Renal pelvis (tissue), 4 donors: Measurements from ENCODE around the gene PPM1D. TPM values are rescaled to one million over a fixed set of nuclear protein-coding genes. Genes with fewer than 3 reads are reported as not detected.
"Not testable (repeated sequence)": the region's sequence is repeated elsewhere in the genome, so short reads cannot be mapped to it uniquely, and the experiment has no call there.

Source experiments
- DNase-seq: peaks from one replicate; pipeline ENCODE4 v3.0.0-alpha.2; 2013
- polyA plus RNA-seq, 3 donors: library from polyadenylated mRNA; unstranded; fragments of 120-200 nt; gene quantifications; one replicate each; pipeline ENCODE4 v1.2.1, GENCODE V29; 2013; ENCODE audit not compliant: insufficient read length in 3 of 3

Gene PPM1D
- polyA plus RNA-seq, 3 donors = 20.1 to 21.2 (median 20.3) TPM

- no peak for DNase-seq
Measured at GRCh38 chr17:60586288-60586974, 13.6 kb upstream of the PPM1D start.

DNA sequence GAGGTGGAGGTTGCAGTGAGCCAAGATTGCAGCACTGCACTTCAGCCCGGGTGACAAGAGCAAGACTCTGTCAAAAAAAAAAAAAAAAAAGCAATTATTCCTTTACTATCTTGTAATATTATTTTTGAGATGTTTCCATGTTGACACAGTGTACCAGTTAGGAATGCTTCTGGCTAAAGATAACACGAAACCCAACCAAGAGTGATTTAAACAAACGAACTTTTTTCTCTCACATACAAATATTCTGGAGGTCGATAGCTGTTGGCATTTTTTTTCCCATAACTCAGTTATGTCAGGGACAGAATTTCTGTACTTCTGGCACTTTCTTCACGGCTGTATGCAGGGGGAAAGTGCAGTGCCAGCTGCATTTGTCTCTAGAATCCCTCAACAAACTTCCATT is 9.9 kb upstream of the PPM1D start:
- no peak for DNase-seq

GRCh38 chr17:60592750-60593149 is 7.2 kb upstream of the PPM1D start:
- no peak for DNase-seq

DNA sequence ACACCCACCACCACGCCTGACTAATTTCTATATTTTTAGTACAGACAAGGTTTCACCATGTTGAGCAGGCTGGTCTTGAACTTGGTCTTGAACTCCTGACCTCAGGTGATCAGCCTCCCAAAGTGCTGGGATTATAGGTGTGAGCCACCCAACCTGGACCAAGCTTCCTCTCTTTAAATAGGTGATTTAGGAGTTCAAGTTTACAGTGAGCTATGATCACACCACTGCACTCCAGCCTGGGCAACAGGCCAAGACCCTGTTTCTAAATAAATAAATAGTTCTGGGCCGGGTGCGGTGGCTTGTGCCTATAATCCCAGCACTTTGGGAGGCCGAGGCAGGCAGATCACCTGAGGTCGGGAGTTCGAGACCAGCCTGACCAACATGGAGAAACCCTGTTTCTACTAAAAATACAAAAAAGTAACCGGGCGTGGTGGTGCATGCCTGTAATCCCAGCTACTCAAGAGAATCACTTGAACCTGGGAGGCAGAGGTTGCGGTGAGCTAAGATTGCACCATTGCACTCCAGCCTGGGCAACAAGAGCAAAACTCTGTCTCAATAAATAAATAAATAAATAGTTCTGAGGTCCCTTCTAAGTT is 6.5 kb upstream of the PPM1D start:
- not testable (repeated sequence) for DNase-seq

GRCh38 chr17:60594170-60594569 is 5.8 kb upstream of the PPM1D start:
- DNase-seq = not testable (repeated sequence)

DNA sequence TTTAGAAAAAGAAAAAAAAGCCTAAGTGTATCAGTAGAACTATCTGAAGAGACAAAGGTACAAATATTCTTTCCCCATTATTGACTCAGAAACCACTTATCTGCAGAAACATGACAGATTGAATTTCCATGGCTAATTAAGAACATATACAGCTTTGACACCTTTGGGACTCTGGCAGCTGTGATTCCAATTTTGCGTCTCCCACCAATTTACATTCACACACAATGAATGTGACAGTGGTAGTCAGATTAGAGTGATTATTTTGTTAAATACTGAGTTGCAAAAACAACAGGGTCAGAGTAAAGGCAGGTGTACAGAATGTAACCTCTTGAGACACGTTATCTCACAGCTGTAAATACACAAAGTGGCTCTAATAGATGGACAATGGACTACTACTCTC is 5.3 kb upstream of the PPM1D start:
- no peak for DNase-seq

- no peak for DNase-seq
Measured at GRCh38 chr17:60597297-60597696, 2.7 kb upstream of the PPM1D start.

- no peak for DNase-seq
Measured at GRCh38 chr17:60598001-60598736, 1.8 kb upstream of the PPM1D start.

DNA sequence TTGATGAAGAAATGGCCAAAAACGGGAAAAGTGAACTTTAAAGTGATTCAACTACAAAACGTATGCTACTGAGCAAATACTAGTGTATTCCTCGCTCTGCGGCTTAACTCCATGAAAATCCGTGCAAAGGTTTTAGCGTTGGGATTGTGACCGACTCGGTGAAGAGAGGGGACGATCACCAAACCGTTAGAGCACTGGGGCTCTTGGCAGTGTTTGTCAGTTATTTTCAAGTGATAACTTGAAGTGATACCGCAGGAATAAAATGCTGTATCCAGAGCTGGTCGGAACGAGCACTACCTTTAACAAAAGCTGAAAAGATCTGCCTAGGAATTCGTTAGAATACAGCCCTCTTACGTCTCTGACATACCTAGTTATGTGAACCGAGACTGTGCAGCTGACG is 773 bp upstream of the PPM1D start:
- no peak for DNase-seq

DNA sequence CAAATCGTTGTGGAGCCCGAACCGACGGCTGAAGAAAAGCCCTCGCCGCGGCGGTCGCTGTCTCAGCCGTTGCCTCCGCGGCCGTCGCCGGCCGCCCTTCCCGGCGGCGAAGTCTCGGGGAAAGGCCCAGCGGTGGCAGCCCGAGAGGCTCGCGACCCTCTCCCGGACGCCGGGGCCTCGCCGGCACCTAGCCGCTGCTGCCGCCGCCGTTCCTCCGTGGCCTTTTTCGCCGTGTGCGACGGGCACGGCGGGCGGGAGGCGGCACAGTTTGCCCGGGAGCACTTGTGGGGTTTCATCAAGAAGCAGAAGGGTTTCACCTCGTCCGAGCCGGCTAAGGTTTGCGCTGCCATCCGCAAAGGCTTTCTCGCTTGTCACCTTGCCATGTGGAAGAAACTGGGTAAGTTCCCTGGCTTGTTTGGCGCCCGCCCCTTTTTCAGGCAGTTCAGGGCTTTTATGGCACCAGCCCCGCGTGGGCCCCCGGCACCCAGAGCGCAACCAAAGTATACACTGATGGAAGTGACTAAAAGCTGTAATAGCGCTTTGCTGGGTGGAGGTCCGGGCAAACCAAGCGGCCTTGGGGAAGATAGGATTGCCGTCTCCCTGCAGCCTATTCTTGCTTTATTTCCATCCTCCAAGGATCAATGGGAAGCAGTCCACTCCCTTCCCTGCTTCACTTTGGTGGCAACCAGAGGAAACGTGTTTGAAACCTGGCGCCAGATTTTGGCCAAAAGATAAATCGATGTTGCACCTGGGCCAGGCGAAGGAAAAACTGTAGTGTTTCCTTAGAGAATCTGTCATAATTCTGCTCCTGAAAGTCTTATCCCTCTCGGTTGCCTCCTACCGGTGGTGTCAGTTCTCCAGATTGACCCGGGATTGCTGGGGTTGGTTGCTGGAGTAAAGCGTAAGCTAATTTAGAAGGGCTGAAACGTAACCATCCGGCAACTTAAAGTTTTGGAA is 775 bp downstream of the PPM1D start:
- peak; percentile 87 for DNase-seq

DNA sequence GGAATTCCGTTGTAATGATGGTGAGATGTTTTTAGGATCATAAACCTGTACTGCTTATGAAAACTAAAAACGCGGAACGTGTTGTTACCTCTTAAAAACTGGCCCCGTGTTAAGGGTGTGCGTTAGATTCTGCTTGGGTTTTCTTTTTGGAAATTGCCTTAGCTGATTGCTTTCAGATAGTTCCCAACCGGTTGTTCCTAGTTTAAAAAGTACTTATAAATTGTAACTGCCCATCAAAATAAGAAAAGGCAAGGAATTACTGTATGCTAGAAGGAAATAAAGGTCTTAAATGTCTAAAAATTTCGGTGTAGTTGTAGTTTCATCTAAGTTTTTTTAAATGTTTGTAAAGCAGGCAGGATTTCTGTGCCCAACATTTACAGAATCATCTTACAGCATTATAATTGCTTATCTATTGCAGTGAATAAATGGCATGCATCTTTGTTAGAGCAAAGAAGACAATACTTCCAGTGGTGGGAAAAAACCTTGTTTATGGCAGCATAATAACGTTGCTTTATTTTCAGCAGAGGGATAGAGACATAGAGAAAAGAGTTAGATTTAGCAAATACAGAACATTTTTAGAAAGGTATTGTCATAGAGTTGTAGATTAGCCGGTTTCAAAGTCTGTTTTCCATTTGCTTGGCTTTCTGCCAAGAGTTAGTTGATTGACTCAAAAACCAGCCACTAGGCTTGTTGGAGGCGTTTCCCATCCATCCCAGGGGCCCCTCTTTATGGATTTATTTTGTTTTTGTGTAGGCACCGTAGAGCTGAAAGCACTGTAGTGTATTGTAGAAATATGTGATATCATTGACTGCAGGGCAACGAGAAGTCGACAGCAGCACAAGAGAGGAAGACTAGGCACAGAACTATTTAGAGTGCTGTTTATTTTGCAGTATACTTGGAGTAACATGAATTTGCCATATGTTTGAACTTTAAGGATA is 1.7 kb downstream of the PPM1D start:
- peak; percentile 80 for DNase-seq

- DNase-seq = no peak
Measured at GRCh38 chr17:60602385-60602742, 2.4 kb downstream of the PPM1D start.

DNA sequence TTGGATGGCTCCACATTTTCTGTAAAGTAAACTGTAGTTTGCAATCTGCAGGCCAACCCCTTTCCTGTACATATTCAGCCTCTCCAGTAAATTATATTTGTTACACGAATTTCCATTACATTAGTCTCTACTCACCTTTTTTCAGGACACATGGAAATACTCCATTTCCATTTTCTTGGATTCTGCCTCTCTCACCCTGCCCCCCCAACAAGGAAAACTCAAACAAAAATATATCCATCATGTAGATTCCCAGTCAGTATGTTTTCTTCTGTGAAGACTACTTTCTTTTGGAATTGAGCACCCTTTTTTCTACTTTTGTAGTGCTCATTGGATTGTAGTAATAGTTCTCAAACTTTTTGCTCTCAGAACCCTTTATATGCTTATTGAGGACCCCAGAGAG is 2.9 kb downstream of the PPM1D start:
- DNase-seq = no peak

DNA sequence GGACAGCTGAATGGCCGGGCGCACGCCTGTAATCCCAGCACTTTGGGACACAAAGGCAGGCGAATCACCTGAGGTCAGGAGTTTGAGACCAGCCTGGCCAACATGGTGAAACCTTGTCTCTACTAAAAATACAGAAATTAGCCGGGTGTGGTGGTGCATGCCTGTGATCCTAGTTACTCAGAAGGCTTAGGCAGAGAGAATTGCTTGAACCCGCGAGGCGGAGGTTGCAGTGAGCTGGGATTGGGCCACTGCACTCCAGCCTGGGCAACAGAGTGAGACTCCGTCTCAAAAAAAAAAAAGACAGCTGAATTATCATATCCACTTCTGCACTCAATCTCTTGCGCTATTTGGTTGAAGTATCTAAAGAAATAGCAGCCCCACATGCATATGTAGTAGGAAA is 3.5 kb downstream of the PPM1D start:
- DNase-seq = not testable (repeated sequence)

DNA sequence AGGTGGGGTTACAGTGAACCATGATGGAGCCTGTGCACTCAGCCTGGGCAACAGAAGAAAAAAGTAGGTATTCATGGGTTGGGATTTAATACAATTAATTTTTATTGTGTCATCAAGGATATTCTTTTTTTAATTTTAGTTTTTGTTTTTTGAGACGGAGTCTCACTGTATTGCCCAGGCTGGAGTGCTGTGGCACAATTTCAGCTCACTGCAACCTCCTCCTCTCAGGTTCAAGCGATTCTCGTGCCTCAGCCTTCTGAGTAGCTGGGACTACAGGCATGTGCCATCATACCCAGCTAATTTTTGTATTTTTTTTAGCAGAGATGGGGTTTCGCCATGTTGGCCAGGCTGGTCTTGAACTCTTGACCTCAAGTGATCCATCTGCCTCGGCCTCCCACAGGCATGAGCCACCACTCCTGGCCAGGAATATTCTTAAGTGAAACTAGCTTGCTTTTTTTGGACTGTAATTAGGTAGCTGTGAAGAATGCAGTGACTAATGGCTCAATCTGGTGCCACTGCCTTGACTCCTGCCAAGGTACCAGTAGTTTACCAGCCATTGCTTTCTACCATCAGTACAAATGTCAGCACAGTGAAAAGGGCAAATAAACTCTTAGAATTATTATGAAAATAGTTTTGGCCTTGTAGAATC is 4.8 kb downstream of the PPM1D start:
- DNase-seq = no peak

DNA sequence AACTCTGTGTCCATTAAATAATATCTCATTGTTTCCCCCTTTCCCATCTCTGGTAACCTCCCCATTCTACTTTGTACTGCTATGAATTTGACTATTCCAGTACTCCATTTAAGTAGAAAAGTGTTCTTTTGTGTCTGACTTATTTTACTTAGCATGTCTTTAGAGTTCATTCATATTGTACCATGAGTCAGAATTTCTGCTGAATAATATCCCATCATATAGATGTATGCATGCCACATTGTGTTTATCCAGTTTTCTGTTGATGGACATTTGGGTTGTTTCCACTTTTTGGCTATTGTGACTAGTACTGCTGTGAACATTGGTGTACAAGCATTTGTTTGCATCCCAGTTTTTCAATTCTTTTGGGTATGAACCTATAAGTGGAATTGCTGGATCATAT is 6.0 kb downstream of the PPM1D start:
- DNase-seq = no peak

DNA sequence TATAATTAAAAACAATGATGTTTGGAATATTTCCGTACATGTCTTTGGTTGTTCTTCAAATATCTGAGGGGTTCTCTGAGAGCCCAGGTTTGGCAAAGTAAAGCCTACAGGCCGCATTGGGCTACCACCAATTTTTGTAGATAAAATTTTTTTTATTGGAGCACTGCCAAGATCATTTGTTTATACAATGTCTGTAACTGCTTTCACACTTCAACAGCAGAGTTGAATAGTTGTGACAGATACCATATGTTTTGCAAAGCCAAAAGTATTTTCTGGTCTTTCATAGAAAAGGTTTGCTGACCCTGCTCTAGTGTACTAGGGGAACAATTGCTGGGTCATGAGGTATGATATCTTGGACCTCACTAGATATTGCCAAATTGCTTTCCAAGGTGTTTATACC is 10.5 kb downstream of the PPM1D start:
- DNase-seq = no peak

GRCh38 chr17:60611321-60611720 is 11.3 kb downstream of the PPM1D start:
- not testable (repeated sequence) for DNase-seq

DNA sequence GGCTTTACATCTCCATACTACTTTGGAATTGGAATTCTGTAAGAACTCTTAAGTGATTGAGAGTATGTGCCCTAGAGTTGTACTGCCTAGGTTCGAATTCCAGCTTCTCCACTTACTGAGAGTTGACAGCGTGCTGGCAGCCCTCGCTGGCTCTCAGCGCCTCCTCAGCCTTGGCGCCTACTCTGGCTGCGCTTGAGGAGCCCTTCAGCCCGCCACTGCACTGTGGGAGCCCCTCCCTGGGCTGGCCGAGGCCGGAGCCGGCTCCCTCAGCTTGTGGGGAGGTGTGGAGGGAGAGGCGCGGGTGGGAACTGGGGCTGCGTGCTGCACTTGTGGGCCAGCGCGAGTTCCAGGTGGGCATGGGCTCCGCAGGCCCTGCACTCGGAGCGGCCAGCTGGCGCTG is 13.3 kb downstream of the PPM1D start:
- DNase-seq = no peak

- not testable (repeated sequence) for DNase-seq
Measured at GRCh38 chr17:60613796-60614195, 13.8 kb downstream of the PPM1D start.
